HG03469 (cell line): ENCODE data around the gene AP1B1.
"Not testable (repeated sequence)": the region's sequence is repeated elsewhere in the genome, so short reads cannot be mapped to it uniquely, and the experiment has no call there.

Source experiments
- ATAC-seq: cut with Tn5 transposase; IDR thresholded peaks from one replicate; pipeline ENCODE4 v1.9.1; 2021; ENCODE audit warnings: mild to moderate bottlenecking, moderate library complexity, moderate number of reproducible peaks; ENCODE audit not compliant: unreplicated experiment

AP1B1 gene

GRCh38 chr22:29387921-29388758 is at the start of gene AP1B1:
TSS of gene AP1B1 (minus strand) at chr22:29388570. CDS start at chr22:29367243, 21,327 bp downstream.
- peak; percentile 59 for ATAC-seq

- ATAC-seq: no peak
These were observed 47.1 kb upstream of the AP1B1 start for GRCh38 chr22:29435236-29436136.

GRCh38 chr22:29434288-29434687 is 45.9 kb upstream of the AP1B1 start:
- ATAC-seq: no peak

GRCh38 chr22:29433856-29434255 is 45.5 kb upstream of the AP1B1 start:
- ATAC-seq: no peak

GRCh38 chr22:29431986-29432385 is 43.6 kb upstream of the AP1B1 start:
- no peak for ATAC-seq

- no peak for ATAC-seq
These were observed 38.9 kb upstream of the AP1B1 start for GRCh38 chr22:29427176-29427760.

- ATAC-seq: no peak
These were observed 38.1 kb upstream of the AP1B1 start for GRCh38 chr22:29426476-29426875.

GRCh38 chr22:29418704-29419103 is 30.3 kb upstream of the AP1B1 start:
- not testable (repeated sequence) for ATAC-seq

GRCh38 chr22:29414951-29415591 is 26.7 kb upstream of the AP1B1 start:
- ATAC-seq: not testable (repeated sequence)

- ATAC-seq: not testable (repeated sequence)
These were observed 24.4 kb upstream of the AP1B1 start for GRCh38 chr22:29412772-29413171.

- not testable (repeated sequence) for ATAC-seq
These were observed 23.3 kb upstream of the AP1B1 start for GRCh38 chr22:29411569-29412211.

GRCh38 chr22:29408940-29409339 is 20.6 kb upstream of the AP1B1 start:
- ATAC-seq: no peak

GRCh38 chr22:29401538-29401937 is 13.2 kb upstream of the AP1B1 start:
- not testable (repeated sequence) for ATAC-seq

- ATAC-seq: no peak
These were observed 12.2 kb upstream of the AP1B1 start for GRCh38 chr22:29400576-29400975.

GRCh38 chr22:29397791-29398190 is 9.4 kb upstream of the AP1B1 start:
- no peak for ATAC-seq

GRCh38 chr22:29396126-29396525 is 7.8 kb upstream of the AP1B1 start:
- no peak for ATAC-seq

GRCh38 chr22:29394931-29395581 is 6.7 kb upstream of the AP1B1 start:
- no peak for ATAC-seq

- ATAC-seq: no peak
These were observed 4.7 kb upstream of the AP1B1 start for GRCh38 chr22:29393019-29393608.

GRCh38 chr22:29391546-29391945 is 3.2 kb upstream of the AP1B1 start:
- no peak for ATAC-seq
